Measurements from ENCODE around the gene EIF3I.

The EIF3I gene

GRCh38 chr1:32186491-32186890 lies 35.7 kb upstream of the EIF3I start:
- H3K27me3 ChIP-seq (ENCODE audit: control insufficient read depth in 3 of 3, insufficient read depth in 3 of 3, low read depth in 1 of 3, low read length in 3 of 3): no peaks in the 10 kb centered on the region
- peaks cover 58 to 92% of the 10 kb centered on the region in 2 donors for H3K36me3 ChIP-seq (replicated peaks in 1 of 2; ENCODE audit: control insufficient read depth in 2 of 2, insufficient read depth in 2 of 2, low read length in 2 of 2)
- no peak overlapping the region for H3K9ac ChIP-seq (ENCODE audit: low read depth, low read length, poor library complexity)
- no peak overlapping the region for H3K27ac ChIP-seq (replicated peaks; ENCODE audit: low read length)
- H3K79me1 ChIP-seq (ENCODE audit: low read depth, low read length): peaks cover 2% of the 10 kb centered on the region
- no CpG with 5 or more reads among the region's 2 CpGs for WGBS, 2 donors (ENCODE audit: extremely low coverage in 2 of 2, insufficient read length in 2 of 2, insufficient replicate concordance in 1 of 2)
- no peak overlapping the region for H2AK5ac ChIP-seq (ENCODE audit: low read depth, low read length)
- H2BK12ac ChIP-seq (ENCODE audit: low read length): no peak overlapping the region
- no peak overlapping the region for H4K8ac ChIP-seq (ENCODE audit: low read depth, low read length)
- no peak overlapping the region for H3K4me2 ChIP-seq (ENCODE audit: insufficient read depth, low read length, poor library complexity, severe bottlenecking)
- no peak overlapping the region for H3K14ac ChIP-seq (ENCODE audit: low read length)
- no peaks in the 10 kb centered on the region for H3K9me3 ChIP-seq (replicated peaks in 1 of 2; ENCODE audit: control insufficient read depth in 2 of 2, insufficient read depth in 1 of 2, low read depth in 1 of 2, low read length in 2 of 2)
- H4K91ac ChIP-seq (ENCODE audit: low read depth, low read length, poor library complexity): no peak overlapping the region
- H3K4ac ChIP-seq (ENCODE audit: low read length): no peak overlapping the region
- H3K4me3 ChIP-seq (ENCODE audit: low read length in 2 of 2): no peak overlapping the region
- no peak overlapping the region for H2BK15ac ChIP-seq (ENCODE audit: low read length)
- H2BK5ac ChIP-seq (ENCODE audit: low read length): no peak overlapping the region
- peaks cover 0 to 1% of the 10 kb centered on the region in 2 donors for H3K4me1 ChIP-seq (ENCODE audit: control insufficient read depth in 2 of 2, insufficient read depth in 1 of 2, low read depth in 1 of 2, low read length in 2 of 2)
- no peak overlapping the region for H3K18ac ChIP-seq (ENCODE audit: low read length)
- no peak overlapping the region for H2BK120ac ChIP-seq (ENCODE audit: low read depth, low read length)
- no peak overlapping the region for H3K23ac ChIP-seq (ENCODE audit: low read depth, low read length, poor library complexity)
- no peak for DNase-seq (ENCODE audit: low spot score)
- no peak overlapping the region for H2AFZ ChIP-seq (ENCODE audit: low read length)

DNA sequence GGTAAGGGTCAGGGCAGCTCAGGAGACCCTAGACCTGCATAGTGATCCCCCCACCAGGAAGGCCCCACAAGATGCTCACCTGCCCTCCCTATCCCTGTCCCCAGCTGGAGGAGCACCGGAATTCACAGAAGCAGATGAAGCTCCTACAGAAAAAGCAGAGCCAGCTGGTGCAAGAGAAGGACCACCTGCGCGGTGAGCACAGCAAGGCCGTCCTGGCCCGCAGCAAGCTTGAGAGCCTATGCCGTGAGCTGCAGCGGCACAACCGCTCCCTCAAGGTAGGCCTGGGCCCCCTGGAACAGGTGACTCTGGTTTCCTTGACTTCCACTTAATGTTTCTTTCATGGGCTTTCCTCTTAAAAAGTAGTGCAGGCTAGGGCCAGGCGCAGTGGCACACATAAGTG lies 34.4 kb upstream of the EIF3I start:
- no peak overlapping the region for H2BK5ac ChIP-seq (ENCODE audit: low read length)
- no peak overlapping the region for H2AFZ ChIP-seq (ENCODE audit: low read length)
- no peak overlapping the region for H3K23ac ChIP-seq (ENCODE audit: low read depth, low read length, poor library complexity)
- no peak for DNase-seq (ENCODE audit: low spot score)
- no peak overlapping the region for H3K4me2 ChIP-seq (ENCODE audit: insufficient read depth, low read length, poor library complexity, severe bottlenecking)
- H3K27ac ChIP-seq (replicated peaks; ENCODE audit: low read length): no peak overlapping the region
- peak overlapping the region; percentile 40 for H2BK120ac ChIP-seq (ENCODE audit: low read depth, low read length)
- no peaks in the 10 kb centered on the region for H3K9me3 ChIP-seq (replicated peaks in 1 of 2; ENCODE audit: control insufficient read depth in 2 of 2, insufficient read depth in 1 of 2, low read depth in 1 of 2, low read length in 2 of 2)
- H3K4ac ChIP-seq (ENCODE audit: low read length): no peak overlapping the region
- no peak overlapping the region for H2BK15ac ChIP-seq (ENCODE audit: low read length)
- H3K18ac ChIP-seq (ENCODE audit: low read length): no peak overlapping the region
- H3K4me1 ChIP-seq (ENCODE audit: control insufficient read depth in 2 of 2, insufficient read depth in 1 of 2, low read depth in 1 of 2, low read length in 2 of 2): no peaks in the 10 kb centered on the region
- H3K4me3 ChIP-seq (ENCODE audit: low read length in 2 of 2): no peak overlapping the region
- H2BK12ac ChIP-seq (ENCODE audit: low read length): no peak overlapping the region
- no peaks in the 10 kb centered on the region for H3K79me1 ChIP-seq (ENCODE audit: low read depth, low read length)
- no CpG with 5 or more reads among the region's 9 CpGs for WGBS, 2 donors (ENCODE audit: extremely low coverage in 2 of 2, insufficient read length in 2 of 2, insufficient replicate concordance in 1 of 2)
- no peaks in the 10 kb centered on the region for H3K27me3 ChIP-seq (ENCODE audit: control insufficient read depth in 3 of 3, insufficient read depth in 3 of 3, low read depth in 1 of 3, low read length in 3 of 3)
- H3K14ac ChIP-seq (ENCODE audit: low read length): no peak overlapping the region
- H2AK5ac ChIP-seq (ENCODE audit: low read depth, low read length): no peak overlapping the region
- no peak overlapping the region for H4K8ac ChIP-seq (ENCODE audit: low read depth, low read length)
- H4K91ac ChIP-seq (ENCODE audit: low read depth, low read length, poor library complexity): no peak overlapping the region
- peak overlapping the region; percentile 34 for H3K9ac ChIP-seq (ENCODE audit: low read depth, low read length, poor library complexity)
- peaks cover 64 to 92% of the 10 kb centered on the region in 2 donors for H3K36me3 ChIP-seq (replicated peaks in 1 of 2; ENCODE audit: control insufficient read depth in 2 of 2, insufficient read depth in 2 of 2, low read length in 2 of 2)

- Histone ChIP-seq H3K4me1 (ENCODE audit: control insufficient read depth in 2 of 2, insufficient read depth in 1 of 2, low read depth in 1 of 2, low read length in 2 of 2) (no peaks in the 10 kb centered on the region), H2BK15ac (ENCODE audit: low read length) (no peak overlapping the region), H2AFZ (ENCODE audit: low read length) (no peak overlapping the region), H3K27ac (replicated peaks; ENCODE audit: low read length) (no peak overlapping the region), H4K91ac (ENCODE audit: low read depth, low read length, poor library complexity) (no peak overlapping the region), H2BK12ac (ENCODE audit: low read length) (no peak overlapping the region), H3K9ac (ENCODE audit: low read depth, low read length, poor library complexity) (no peak overlapping the region), H3K4me3 (ENCODE audit: low read length in 2 of 2) (no peak overlapping the region), H3K14ac (ENCODE audit: low read length) (no peak overlapping the region), H3K18ac (ENCODE audit: low read length) (no peak overlapping the region), H3K4ac (ENCODE audit: low read length) (no peak overlapping the region), H4K8ac (ENCODE audit: low read depth, low read length) (no peak overlapping the region), H3K27me3 (ENCODE audit: control insufficient read depth in 3 of 3, insufficient read depth in 3 of 3, low read depth in 1 of 3, low read length in 3 of 3) (no peaks in the 10 kb centered on the region), H3K9me3 (replicated peaks in 1 of 2; ENCODE audit: control insufficient read depth in 2 of 2, insufficient read depth in 1 of 2, low read depth in 1 of 2, low read length in 2 of 2) (no peaks in the 10 kb centered on the region), H3K23ac (ENCODE audit: low read depth, low read length, poor library complexity) (no peak overlapping the region), H3K4me2 (ENCODE audit: insufficient read depth, low read length, poor library complexity, severe bottlenecking) (no peak overlapping the region), H2BK5ac (ENCODE audit: low read length) (no peak overlapping the region), H3K79me1 (ENCODE audit: low read depth, low read length) (no peaks in the 10 kb centered on the region), H3K36me3 (replicated peaks in 1 of 2; ENCODE audit: control insufficient read depth in 2 of 2, insufficient read depth in 2 of 2, low read length in 2 of 2) (peaks cover 82 to 99% of the 10 kb centered on the region in 2 donors), H2BK120ac (ENCODE audit: low read depth, low read length) (no peak overlapping the region), H2AK5ac (ENCODE audit: low read depth, low read length) (no peak overlapping the region)
- WGBS, 2 donors (ENCODE audit: extremely low coverage in 2 of 2, insufficient read length in 2 of 2, insufficient replicate concordance in 1 of 2): no CpG with 5 or more reads among the region's 8 CpGs
- DNase-seq (ENCODE audit: low spot score): no peak
These were observed 29.8 kb upstream of the EIF3I start for GRCh38 chr1:32192220-32192948.

GRCh38 chr1:32194984-32195383 lies 27.2 kb upstream of the EIF3I start:
- no peak for DNase-seq (ENCODE audit: low spot score)
- Histone ChIP-seq H3K23ac (ENCODE audit: low read depth, low read length, poor library complexity) (no peak overlapping the region), H4K8ac (ENCODE audit: low read depth, low read length) (no peak overlapping the region), H2BK12ac (ENCODE audit: low read length) (no peak overlapping the region), H2BK5ac (ENCODE audit: low read length) (no peak overlapping the region), H2AK5ac (ENCODE audit: low read depth, low read length) (no peak overlapping the region), H3K79me1 (ENCODE audit: low read depth, low read length) (no peaks in the 10 kb centered on the region), H3K9me3 (replicated peaks in 1 of 2; ENCODE audit: control insufficient read depth in 2 of 2, insufficient read depth in 1 of 2, low read depth in 1 of 2, low read length in 2 of 2) (no peaks in the 10 kb centered on the region), H2BK120ac (ENCODE audit: low read depth, low read length) (no peak overlapping the region), H3K4me1 (ENCODE audit: control insufficient read depth in 2 of 2, insufficient read depth in 1 of 2, low read depth in 1 of 2, low read length in 2 of 2) (peaks cover 15 to 16% of the 10 kb centered on the region in 2 donors), H3K4ac (ENCODE audit: low read length) (no peak overlapping the region), H3K27me3 (ENCODE audit: control insufficient read depth in 3 of 3, insufficient read depth in 3 of 3, low read depth in 1 of 3, low read length in 3 of 3) (no peaks in the 10 kb centered on the region), H3K18ac (ENCODE audit: low read length) (no peak overlapping the region), H2AFZ (ENCODE audit: low read length) (no peak overlapping the region), H3K36me3 (replicated peaks in 1 of 2; ENCODE audit: control insufficient read depth in 2 of 2, insufficient read depth in 2 of 2, low read length in 2 of 2) (peaks cover 66 to 88% of the 10 kb centered on the region in 2 donors), H3K27ac (replicated peaks; ENCODE audit: low read length) (no peak overlapping the region), H3K9ac (ENCODE audit: low read depth, low read length, poor library complexity) (no peak overlapping the region), H3K4me2 (ENCODE audit: insufficient read depth, low read length, poor library complexity, severe bottlenecking) (no peak overlapping the region), H3K4me3 (ENCODE audit: low read length in 2 of 2) (no peak overlapping the region), H4K91ac (ENCODE audit: low read depth, low read length, poor library complexity) (no peak overlapping the region), H3K14ac (ENCODE audit: low read length) (no peak overlapping the region), H2BK15ac (ENCODE audit: low read length) (no peak overlapping the region)
- no CpG with 5 or more reads among the region's 6 CpGs for WGBS, 2 donors (ENCODE audit: extremely low coverage in 2 of 2, insufficient read length in 2 of 2, insufficient replicate concordance in 1 of 2)
